Measurements from ENCODE around the gene INPP5A.

GRCh38 chr10:132787495-132788179, 250.1 kb downstream of the INPP5A start:
- TF ChIP-seq CTCF (IDR thresholded peaks at IDR 0.05) (no peak), POLR2A (IDR thresholded peaks at IDR 0.05) (no peak)
